NCI-H187 treated with DMSO at 0.1 percent for 48 hours (cell line): ENCODE data around the gene NPHS1.
"Not testable (repeated sequence)": the region's sequence is repeated elsewhere in the genome, so short reads cannot be mapped to it uniquely, and the experiment has no call there.

Source experiments
- DNase-seq: peaks from one replicate; lab custom pipeline; 2025; lab: John Stamatoyannopoulos, UW

Gene NPHS1

DNA sequence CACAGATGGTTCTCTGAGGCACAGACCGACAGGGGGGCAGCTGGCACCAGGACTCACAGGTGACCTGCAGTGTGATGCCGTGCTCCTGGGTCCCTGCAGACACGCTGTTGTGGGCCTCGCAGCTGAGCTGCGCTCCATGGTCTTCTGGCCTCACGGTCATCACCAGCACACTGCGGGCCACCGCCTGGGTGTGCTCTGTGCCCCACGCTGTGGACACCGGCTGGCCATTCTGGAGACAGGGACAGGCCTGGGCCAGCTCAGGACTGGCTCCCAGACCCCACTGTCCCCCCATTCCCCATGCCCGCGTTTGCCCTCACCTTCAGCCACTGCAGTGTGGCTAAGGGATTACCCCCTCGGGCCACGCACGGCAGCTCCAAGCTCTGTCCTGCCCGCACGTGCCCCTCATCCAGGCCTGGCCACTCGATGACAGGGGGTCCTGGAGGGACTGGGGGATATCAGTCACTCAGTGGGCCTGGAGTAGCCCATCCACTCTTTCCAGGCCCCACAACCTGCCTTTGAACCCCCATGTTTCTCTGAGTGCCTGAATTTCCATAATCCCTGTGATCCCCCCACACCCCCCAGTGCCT is 3.3 kb downstream of the NPHS1 start:
- DNase-seq = no peak

DNA sequence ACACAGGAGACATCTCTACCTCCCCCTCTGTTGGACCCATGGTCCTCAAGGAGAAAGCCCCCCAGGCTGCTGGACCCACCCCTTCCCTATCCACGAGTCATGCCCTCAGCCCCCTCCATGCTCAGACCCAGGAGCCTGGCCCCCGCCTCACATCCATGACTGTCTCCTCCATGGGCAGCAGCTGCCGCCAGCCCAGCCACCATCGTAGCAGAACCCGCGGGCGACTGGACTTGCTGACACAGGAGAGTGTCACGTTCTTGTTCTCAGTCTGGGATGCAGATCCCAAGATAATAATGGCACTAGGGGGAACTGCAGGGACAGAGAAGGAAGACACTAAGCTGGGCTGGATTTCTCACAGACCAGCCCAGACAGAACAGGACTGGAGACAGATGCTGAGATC is 3.8 kb downstream of the NPHS1 start:
- no peak for DNase-seq

DNA sequence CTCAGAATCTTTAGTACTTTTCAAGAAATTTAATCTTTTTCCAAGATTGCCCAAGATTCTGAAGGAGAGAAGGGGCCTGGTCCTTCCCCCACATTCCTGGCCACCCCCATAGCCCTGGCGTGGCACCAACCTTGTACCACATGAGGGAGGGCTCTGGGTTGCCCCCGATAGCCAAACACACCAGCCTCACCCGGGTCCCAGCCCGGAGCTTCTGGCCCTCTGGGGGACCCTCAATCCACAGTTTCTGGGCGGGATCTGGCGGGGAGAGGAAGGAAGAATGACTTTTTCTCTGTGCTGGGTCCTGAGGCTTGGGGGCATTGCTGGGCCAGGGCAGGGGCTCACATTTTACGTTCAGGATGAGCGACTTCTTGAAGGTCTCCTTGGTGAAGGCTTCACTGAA is 4.4 kb downstream of the NPHS1 start:
- DNase-seq = no peak

DNA sequence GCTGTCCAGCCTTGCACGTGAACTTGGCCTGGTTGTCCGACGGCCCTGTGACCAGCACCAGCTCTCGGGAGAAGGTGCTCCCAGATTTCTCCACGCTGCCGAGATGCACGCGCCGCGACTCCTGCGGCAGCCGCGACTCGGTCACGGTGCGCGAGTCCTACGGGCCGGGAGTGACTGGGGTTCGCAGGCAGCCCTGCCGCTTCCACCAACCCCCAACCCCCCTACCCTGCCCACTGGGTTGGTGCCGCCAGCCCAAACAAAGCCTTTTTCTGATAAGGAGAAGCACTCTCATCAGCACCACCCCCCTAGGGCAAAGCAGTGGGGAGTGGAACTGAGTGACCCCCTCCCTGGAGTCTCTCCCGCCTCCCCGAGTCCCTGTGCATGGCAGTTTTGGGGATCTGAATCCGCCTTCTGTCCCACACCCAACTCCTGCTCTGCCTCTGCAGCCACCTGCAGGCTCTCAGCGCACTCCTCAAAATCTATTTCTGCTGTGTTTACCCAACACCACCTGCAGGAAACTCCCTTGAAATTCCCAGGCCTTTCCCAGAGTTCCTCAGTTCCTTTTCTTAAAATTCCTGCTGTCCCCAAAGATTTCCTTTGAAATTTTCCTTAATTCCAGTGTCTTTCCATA is 6.2 kb downstream of the NPHS1 start:
- DNase-seq = no peak

- no peak for DNase-seq
Observed at GRCh38 chr19:35845215-35846037, 6.9 kb downstream of the NPHS1 start.

DNA sequence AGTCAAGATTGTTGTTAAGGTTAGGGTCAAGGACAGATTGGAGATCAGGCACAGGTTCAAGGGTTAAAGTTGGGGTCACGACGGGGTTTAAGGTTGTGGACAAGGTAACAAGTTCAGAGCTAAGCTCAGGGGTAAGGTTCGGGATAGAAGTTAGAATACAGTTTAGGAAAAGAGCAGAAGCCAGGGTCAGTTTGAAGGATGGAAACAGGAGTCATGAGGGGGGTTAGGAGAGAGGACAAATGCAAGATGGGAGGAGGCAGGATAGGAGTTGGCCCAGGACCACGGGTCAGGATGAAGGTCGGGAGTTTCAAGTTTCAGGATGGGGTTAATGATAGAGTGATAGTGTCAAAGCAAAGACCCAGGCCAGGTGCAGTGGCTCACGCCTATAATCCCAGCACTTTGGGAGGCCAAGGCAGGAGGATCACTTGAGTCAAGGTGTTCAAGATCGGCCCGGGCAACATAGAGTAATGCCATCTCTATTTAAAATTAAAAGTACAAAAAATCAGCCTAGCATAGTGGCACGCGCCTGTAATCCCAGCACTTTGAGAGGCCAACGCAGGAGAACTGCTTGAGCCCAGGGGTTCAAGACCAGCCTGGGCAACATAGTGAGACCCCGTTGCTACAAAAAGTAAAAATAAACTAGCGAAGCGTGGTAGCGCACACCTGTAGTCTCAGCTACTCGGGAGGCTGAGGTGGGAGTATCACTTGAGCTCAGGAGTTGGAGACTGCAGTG is 7.7 kb downstream of the NPHS1 start:
- no peak for DNase-seq

DNA sequence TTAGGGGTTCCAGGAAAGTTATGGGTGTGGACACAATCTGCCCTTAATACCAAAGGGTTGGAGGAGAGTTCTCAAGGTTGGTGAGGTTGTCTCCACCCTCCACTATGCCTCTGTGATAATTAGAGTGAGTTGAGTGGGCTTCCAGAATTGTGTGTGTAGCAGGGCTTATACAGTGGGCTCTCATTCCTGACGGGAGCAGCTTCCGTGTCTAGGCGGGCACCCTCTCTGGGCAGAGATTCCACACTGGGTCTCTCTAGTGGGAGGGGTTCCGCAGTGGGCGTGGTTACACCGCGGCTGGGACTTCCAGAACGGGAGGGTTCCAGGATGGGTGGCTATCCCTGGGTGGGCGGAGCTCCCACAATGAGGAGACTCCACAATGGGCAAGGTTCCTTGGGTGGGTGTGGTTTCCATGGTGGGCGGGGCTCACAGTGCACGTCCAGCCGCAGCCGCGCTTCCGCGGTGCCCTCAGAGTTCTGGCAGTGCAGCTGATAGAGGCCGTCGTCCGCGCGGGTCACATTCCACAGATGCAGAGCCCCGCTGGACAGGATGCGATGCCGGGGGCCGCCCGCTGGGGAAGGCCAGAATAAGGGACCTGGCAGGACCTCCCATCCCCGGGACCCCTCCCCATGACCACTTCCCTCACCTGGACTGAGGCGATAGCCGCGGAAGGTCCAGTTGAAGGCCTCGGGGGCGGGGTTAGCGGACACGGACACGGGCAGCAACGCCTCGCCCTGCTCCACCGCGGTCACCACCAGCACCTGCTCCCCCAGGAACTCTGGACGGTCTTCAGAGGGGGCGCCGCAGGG is 8.4 kb downstream of the NPHS1 start:
- no peak for DNase-seq

DNA sequence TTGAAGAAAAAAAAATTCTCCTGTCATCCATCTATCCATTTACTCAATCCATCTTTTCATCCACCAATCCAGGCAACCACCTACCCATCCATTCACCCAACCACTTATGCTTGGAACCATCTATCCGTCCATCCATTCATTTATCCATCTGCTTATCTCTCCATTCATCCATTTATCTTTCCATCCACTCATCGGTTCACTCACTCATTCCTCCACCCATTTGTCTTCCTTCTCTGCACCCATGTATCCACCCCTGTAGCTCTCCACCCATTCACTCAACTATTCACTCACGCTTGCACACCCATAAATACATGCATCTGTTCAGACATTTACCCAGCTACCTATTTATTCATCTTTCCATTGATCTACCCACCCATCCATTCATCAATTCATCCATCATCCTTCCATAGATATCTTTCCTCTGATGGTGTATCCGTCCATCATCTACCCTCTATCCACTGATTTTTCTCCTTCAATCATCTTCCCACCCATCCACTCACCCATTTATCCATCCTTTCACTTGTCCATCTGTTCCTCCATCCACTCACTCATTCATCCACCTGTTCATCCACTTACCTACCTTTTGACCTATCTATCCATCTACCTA is 9.5 kb downstream of the NPHS1 start:
- DNase-seq = no peak

GRCh38 chr19:35841961-35842595 is 10.2 kb downstream of the NPHS1 start:
- DNase-seq = no peak

- DNase-seq = not testable (repeated sequence)
Observed at GRCh38 chr19:35836096-35836495, 16.2 kb downstream of the NPHS1 start.

DNA sequence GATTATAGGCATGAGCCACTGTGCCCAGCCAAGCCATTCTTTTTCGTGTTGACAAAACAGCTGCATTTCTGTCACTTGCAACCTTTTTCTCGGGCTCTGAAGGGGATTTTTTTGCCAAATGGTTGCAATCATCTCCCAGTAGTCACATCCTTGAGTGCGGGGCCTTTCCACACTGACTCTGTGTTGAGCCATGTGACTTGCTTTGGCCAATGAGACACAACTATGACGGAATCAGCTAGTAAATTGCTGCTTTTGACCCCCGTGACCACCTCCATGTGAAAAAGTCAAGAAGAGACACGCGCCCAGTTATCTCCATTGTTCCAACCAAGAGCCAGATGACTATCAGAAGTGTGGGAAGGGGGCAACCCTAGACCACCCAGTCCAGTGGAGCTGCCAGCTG is 18.3 kb downstream of the NPHS1 start:
- no peak for DNase-seq

GRCh38 chr19:35832054-35832453 is 20.2 kb downstream of the NPHS1 start:
- DNase-seq = no peak

GRCh38 chr19:35830986-35831385 is 21.3 kb downstream of the NPHS1 start:
- DNase-seq = no peak

DNA sequence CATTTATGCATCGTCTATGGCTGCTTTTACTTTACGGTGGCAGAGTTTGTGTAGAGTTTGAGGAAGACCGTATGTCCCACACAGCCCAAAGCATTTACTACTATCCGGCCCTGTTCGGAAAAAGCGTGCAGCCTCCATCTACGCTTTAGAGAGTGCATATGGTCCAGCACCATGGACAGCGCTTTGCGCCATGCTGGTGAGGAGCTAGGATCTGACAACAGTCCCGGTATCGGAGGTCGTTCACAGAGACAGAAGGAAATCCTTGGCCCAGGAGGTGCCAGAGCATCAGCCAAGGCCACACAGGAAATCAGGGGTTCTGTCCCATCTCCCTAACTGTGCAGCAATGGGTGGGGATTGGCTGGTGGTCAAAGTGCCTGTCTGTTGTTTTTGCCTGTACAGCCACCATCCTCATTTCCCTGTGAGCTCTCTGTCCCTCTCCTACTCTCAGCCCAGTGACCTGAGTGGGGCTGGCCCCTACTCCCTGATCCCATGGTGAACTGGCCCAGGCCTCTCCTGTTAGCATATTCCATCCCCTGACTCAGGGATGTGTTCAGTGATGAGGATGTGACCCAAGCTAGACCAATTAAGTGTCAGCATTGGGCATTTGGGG is 23.5 kb downstream of the NPHS1 start:
- DNase-seq = no peak

DNA sequence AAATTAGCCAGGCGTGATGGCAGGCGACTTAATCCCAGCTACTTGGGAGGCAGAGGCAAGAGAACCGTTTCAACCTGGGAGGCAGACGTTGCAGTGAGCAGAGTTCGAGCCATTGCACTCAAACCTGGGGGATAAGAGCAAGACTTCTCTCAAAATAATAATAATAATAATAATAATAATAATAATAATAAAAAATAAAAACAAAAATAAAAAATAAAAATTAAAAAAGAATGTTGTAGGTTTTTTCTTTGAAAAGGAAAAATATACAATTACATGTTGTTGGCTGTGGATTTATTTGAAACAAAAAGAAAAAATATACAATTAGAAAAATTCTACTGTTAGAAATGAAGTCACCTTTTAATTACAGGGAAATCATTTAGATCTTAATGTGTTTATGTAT is 28.2 kb downstream of the NPHS1 start:
- no peak for DNase-seq

- no peak for DNase-seq
Observed at GRCh38 chr19:35822579-35822978, 29.7 kb downstream of the NPHS1 start.

- no peak for DNase-seq
Observed at GRCh38 chr19:35818445-35818844, 33.9 kb downstream of the NPHS1 start.

DNA sequence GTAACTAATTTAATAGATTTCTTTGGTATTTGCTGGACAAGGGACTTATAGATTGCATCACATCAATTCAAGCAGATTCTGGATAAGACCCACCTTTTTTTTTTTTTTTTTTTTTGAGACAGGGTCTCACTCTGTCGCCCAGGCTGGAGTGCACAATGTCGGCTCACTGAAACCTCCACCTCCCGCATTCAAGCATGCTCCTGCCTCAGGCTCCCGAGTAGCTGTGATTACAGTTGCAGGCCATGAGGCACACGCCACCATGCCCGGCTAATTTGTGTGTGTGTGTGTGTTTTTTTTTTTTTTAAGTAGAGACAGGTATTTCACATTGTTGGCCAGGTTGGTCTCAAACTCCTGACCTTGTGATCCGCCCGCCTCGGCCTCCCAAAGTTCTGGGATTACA is 35.5 kb downstream of the NPHS1 start:
- no peak for DNase-seq

- no peak for DNase-seq
Observed at GRCh38 chr19:35816262-35816661, 36.0 kb downstream of the NPHS1 start.
